CD4-positive, alpha-beta T cell (primary cell): ENCODE data around the gene FBN1. TPM values are rescaled to one million over a fixed set of nuclear protein-coding genes. Genes with fewer than 3 reads are reported as not detected.

Source experiments
- ATAC-seq: fragments of 200-7000 bp; cut with Tn5 transposase; one replicate; pipeline ENCODE4 v1.10.0; 2022; ENCODE audit warnings: mild to moderate bottlenecking; ENCODE audit not compliant: poor library complexity
- CTCF ChIA-PET: fragments of 350-600 bp; sonication (Branson Sonifier 250); formaldehyde crosslinking; loops from one replicate; lab custom pipeline; 2021; ENCODE audit warnings: antibody characterized with exemption, inconsistent platforms; lab: Charles Lee
- POLR2A ChIA-PET: fragments of 350-600 bp; sonication (Branson Sonifier 250); formaldehyde crosslinking; loops from one replicate; lab custom pipeline; 2021; ENCODE audit warnings: antibody characterized with exemption, inconsistent platforms; lab: Charles Lee
- DNase-seq, 14 experiments: peaks; one replicate each; pipeline ENCODE4 v3.0.0-alpha.2; 2013 to 2020; ENCODE audit warnings: mixed read lengths in 2 of 14
- H3K27ac ChIP-seq, 2 donors: one replicate each; pipeline versions ENCODE4 v1.5.1 to v1.7.0; 2013; ENCODE audit warnings: low read length in 2 of 2, low read depth in 1 of 2, mild to moderate bottlenecking in 1 of 2
- H3K27me3 ChIP-seq, 2 experiments: 1 replicate in 1 of 2; 2 replicates in 1 of 2; pipeline versions ENCODE4 v1.6.1 to v1.7.0; 2013; ENCODE audit warnings: low read length in 2 of 2, control low read depth in 1 of 2, mild to moderate bottlenecking in 1 of 2, moderate library complexity in 1 of 2; ENCODE audit not compliant: insufficient read depth in 2 of 2, control insufficient read depth in 1 of 2
- H3K36me3 ChIP-seq: one replicate; pipeline ENCODE4 v1.6.1; 2013; ENCODE audit warnings: low read length, control low read depth; ENCODE audit not compliant: insufficient read depth
- H3K4me1 ChIP-seq: one replicate; pipeline ENCODE4 v1.6.1; 2013; ENCODE audit warnings: low read length, control low read depth; ENCODE audit not compliant: insufficient read depth
- H3K4me3 ChIP-seq: one replicate; pipeline ENCODE4 v1.5.1; 2013; ENCODE audit warnings: mild to moderate bottlenecking, low read length, moderate library complexity
- H3K9me3 ChIP-seq, 2 experiments: 1 replicate in 1 of 2; 2 replicates in 1 of 2; pipeline versions ENCODE4 v1.6.1 to v1.7.0; 2013; ENCODE audit warnings: low read length in 2 of 2, mild to moderate bottlenecking in 2 of 2, control low read depth in 1 of 2, moderate library complexity in 1 of 2; ENCODE audit not compliant: control insufficient read depth in 1 of 2, insufficient read depth in 1 of 2
- H3K27ac Mint-ChIP-seq: one replicate; pipeline ENCODE4 v1.8.0; 2020; ENCODE audit warnings: mixed read lengths
- H3K27me3 Mint-ChIP-seq: one replicate; pipeline ENCODE4 v1.8.0; 2021; ENCODE audit warnings: mixed read lengths
- H3K36me3 Mint-ChIP-seq: one replicate; pipeline ENCODE4 v1.8.0; 2021; ENCODE audit warnings: low read depth, mixed read lengths
- H3K4me1 Mint-ChIP-seq: one replicate; pipeline ENCODE4 v1.8.0; 2021; ENCODE audit warnings: low read depth, mixed read lengths
- H3K4me3 Mint-ChIP-seq: one replicate; pipeline ENCODE4 v1.8.0; 2020; ENCODE audit warnings: mild to moderate bottlenecking, mixed read lengths
- H3K9me3 Mint-ChIP-seq: one replicate; pipeline ENCODE4 v1.8.0; 2020; ENCODE audit warnings: mixed read lengths
- intact Hi-C, 2 experiments: fragments of 100-400 bp; cut with DNase I in 1 of 2; cut with micrococcal nuclease in 1 of 2; formaldehyde crosslinking; loops; one replicate each; pipeline versions ENCODE4 v1.15.1 to v1.9.0; 2023 to 2025; cut with DNase I, micrococcal nuclease
- total RNA-seq, 174 experiments: library from RNA in 2 of 174; stranded (reverse) in 2 of 174; gene quantifications; one replicate each; pipeline ENCODE4 v1.2.3 and lab custom pipeline; 2021 to 2026
- TF ChIP-seq, protein P1 (sequence below): fragments of 200-600 bp; IDR thresholded peaks from one replicate; pipeline ENCODE4 v1.8.0; 2022; ENCODE audit warnings: antibody characterized with exemption, mild to moderate bottlenecking

The FBN1 gene
- total RNA-seq, 2 experiments from 2014 or later: 0.11 to 0.25 TPM

GRCh38 chr15:48456134-48456533, 189.4 kb downstream of the FBN1 start:
- TF ChIP-seq, protein P1, sequence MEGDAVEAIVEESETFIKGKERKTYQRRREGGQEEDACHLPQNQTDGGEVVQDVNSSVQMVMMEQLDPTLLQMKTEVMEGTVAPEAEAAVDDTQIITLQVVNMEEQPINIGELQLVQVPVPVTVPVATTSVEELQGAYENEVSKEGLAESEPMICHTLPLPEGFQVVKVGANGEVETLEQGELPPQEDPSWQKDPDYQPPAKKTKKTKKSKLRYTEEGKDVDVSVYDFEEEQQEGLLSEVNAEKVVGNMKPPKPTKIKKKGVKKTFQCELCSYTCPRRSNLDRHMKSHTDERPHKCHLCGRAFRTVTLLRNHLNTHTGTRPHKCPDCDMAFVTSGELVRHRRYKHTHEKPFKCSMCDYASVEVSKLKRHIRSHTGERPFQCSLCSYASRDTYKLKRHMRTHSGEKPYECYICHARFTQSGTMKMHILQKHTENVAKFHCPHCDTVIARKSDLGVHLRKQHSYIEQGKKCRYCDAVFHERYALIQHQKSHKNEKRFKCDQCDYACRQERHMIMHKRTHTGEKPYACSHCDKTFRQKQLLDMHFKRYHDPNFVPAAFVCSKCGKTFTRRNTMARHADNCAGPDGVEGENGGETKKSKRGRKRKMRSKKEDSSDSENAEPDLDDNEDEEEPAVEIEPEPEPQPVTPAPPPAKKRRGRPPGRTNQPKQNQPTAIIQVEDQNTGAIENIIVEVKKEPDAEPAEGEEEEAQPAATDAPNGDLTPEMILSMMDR: no peak
- intact Hi-C loops: no loop called here
- ATAC-seq: no peak
- ChIA-PET CTCF (no interaction called here), POLR2A (no interaction called here)
- no peaks in the 10 kb centered on the region for H3K27me3 Mint-ChIP-seq
- no peaks in the 10 kb centered on the region for H3K36me3 ChIP-seq
- no peaks in the 10 kb centered on the region for H3K36me3 Mint-ChIP-seq
- H3K27ac Mint-ChIP-seq: no peak overlapping the region
- H3K4me1 Mint-ChIP-seq: no peaks in the 10 kb centered on the region
- H3K4me1 ChIP-seq: no peaks in the 10 kb centered on the region
- H3K27ac ChIP-seq: no peak overlapping the region
- H3K4me3 ChIP-seq: no peak overlapping the region
- H3K9me3 Mint-ChIP-seq: no peaks in the 10 kb centered on the region
- no peak overlapping the region for H3K4me3 Mint-ChIP-seq
- H3K9me3 ChIP-seq: no peaks in the 10 kb centered on the region
- H3K27me3 ChIP-seq: no peaks in the 10 kb centered on the region
- no peak for DNase-seq

GRCh38 chr15:48451736-48452135, 193.8 kb downstream of the FBN1 start:
- H3K36me3 ChIP-seq: no peaks in the 10 kb centered on the region
- Mint-ChIP-seq H3K4me1 (no peaks in the 10 kb centered on the region), H3K4me3 (no peak overlapping the region), H3K27ac (no peak overlapping the region), H3K27me3 (no peaks in the 10 kb centered on the region), H3K36me3 (no peaks in the 10 kb centered on the region), H3K9me3 (no peaks in the 10 kb centered on the region)
- ChIA-PET CTCF (no interaction called here), POLR2A (no interaction called here)
- no peaks in the 10 kb centered on the region for H3K9me3 ChIP-seq
- DNase-seq: no peak
- no peak overlapping the region for H3K27ac ChIP-seq
- no peaks in the 10 kb centered on the region for H3K27me3 ChIP-seq
- no peak for ATAC-seq
- H3K4me3 ChIP-seq: no peak overlapping the region
- no peaks in the 10 kb centered on the region for H3K4me1 ChIP-seq
- TF ChIP-seq, protein P1: no peak
- intact Hi-C loops: no loop called here

- H3K9me3 Mint-ChIP-seq: no peaks in the 10 kb centered on the region
- ChIA-PET POLR2A (no interaction called here), CTCF (interaction anchor here (0.8 kb wide), 1 partner anchor 10 kb away, joined by 3 read pairs; no protein-coding TSS in a partner anchor)
- no peak overlapping the region for H3K4me3 ChIP-seq
- no peaks in the 10 kb centered on the region for H3K27me3 Mint-ChIP-seq
- H3K4me3 Mint-ChIP-seq: no peak overlapping the region
- ATAC-seq (no peak), DNase-seq (no peak)
- TF ChIP-seq, protein P1: no peak
- intact Hi-C loops: no loop called here
- H3K4me1 ChIP-seq: no peaks in the 10 kb centered on the region
- H3K27me3 ChIP-seq: no peaks in the 10 kb centered on the region
- no peak overlapping the region for H3K27ac ChIP-seq
- no peaks in the 10 kb centered on the region for H3K36me3 ChIP-seq
- H3K27ac Mint-ChIP-seq: no peak overlapping the region
- H3K4me1 Mint-ChIP-seq: no peaks in the 10 kb centered on the region
- no peaks in the 10 kb centered on the region for H3K36me3 Mint-ChIP-seq
- no peaks in the 10 kb centered on the region for H3K9me3 ChIP-seq
Measured at GRCh38 chr15:48451241-48451640, 194.3 kb downstream of the FBN1 start.
